ENCODE data around the gene LRFN2. TPM values are rescaled to one million over a fixed set of nuclear protein-coding genes. Genes with fewer than 3 reads are reported as not detected.

The LRFN2 gene
- polyA plus RNA-seq (2013, experiment 1 of 2; ENCODE audit: insufficient read length): not detected
- not detected for polyA plus RNA-seq (2013, experiment 2 of 2; ENCODE audit: insufficient read length)

GRCh38 chr6:40587240-40588069 is at the start of gene LRFN2:
TSS of gene LRFN2 (minus strand) at chr6:40587364.
- DNase-seq: peak; percentile 67

DNA sequence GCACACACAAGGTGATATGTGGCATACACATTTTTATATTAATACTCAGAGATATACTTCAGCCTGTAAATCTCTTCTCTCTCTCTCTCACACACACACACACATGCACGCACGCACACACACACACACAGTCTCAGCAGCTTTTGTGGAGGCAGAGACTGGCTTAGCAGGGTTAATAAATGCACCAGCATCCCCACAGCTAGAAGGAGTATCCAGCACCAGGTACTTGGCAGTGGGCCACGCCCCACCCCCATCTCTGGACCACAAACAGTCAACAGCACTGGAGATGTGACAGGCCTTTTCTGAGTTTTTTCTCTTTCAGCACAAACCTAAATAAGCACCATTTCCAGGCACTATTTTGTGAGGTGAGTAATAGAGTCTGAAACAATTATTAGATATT is 47.3 kb upstream of the LRFN2 start:
- DNase-seq: peak; percentile 3

- DNase-seq: no peak
Measured at GRCh38 chr6:40631744-40632143, 44.6 kb upstream of the LRFN2 start.

- DNase-seq: no peak
Measured at GRCh38 chr6:40630488-40630887, 43.3 kb upstream of the LRFN2 start.

GRCh38 chr6:40630051-40630450 is 42.9 kb upstream of the LRFN2 start:
- DNase-seq: peak; percentile 1

DNA sequence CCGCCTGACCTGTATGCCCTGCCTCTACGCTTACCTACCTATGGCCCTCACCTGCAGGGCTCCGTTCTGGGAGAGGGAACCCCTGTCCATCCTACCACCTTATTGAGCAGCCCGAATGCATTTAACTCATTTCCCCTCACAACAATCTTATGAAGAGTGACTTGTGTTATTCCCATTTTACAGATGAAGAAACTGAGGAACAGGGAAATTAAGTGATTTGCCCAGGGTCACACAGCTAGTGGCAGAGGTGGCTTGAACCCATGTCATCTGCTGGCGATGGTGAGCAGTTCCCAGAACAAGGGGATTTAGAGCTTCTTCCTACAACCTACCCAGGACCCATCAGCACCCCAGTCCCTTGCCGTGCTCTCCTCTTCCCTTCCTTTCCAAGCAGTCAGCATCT is 42.3 kb upstream of the LRFN2 start:
- no peak for DNase-seq

- peak; percentile 2 for DNase-seq
Measured at GRCh38 chr6:40627316-40627715, 40.2 kb upstream of the LRFN2 start.

DNA sequence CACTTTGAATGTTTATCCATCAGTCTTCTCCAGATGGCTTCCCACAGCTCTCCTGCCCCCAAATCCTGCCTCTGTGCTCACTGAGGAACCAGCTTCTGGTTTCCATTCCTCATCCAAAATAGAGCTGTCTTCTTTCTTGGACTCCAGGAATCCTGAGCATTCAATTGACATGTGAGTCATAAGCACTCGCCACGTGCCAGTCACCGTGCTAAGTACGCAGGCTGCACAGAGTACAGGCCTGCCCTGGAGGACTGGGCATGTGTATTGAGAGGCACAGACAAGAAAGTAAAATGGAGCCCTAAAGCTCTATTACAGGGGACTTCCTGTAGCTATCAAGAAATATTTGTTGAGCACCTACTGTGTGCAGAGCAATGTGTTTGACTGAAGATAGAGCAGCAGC is 39.7 kb upstream of the LRFN2 start:
- DNase-seq: peak; percentile 14

DNA sequence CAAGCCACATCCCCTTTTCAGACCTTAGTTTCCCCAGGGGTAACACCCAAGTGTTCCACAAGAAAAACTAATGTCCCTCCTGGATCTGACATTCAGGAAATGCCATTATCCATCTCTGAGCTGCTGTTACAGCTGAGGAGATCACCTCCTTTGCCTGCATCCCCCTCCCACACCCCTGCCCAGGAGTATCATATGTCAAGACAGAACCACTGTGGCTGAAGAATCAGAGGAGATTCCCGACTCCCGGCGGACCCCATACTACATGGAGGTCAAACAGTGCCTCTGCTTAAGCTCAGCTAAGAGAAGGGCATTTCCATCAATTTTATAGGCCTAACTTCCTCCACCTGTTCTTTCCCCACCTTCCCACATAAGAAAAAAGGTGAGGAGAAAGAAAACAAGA is 36.8 kb upstream of the LRFN2 start:
- DNase-seq: no peak

- DNase-seq: no peak
Measured at GRCh38 chr6:40623178-40623577, 36.0 kb upstream of the LRFN2 start.

DNA sequence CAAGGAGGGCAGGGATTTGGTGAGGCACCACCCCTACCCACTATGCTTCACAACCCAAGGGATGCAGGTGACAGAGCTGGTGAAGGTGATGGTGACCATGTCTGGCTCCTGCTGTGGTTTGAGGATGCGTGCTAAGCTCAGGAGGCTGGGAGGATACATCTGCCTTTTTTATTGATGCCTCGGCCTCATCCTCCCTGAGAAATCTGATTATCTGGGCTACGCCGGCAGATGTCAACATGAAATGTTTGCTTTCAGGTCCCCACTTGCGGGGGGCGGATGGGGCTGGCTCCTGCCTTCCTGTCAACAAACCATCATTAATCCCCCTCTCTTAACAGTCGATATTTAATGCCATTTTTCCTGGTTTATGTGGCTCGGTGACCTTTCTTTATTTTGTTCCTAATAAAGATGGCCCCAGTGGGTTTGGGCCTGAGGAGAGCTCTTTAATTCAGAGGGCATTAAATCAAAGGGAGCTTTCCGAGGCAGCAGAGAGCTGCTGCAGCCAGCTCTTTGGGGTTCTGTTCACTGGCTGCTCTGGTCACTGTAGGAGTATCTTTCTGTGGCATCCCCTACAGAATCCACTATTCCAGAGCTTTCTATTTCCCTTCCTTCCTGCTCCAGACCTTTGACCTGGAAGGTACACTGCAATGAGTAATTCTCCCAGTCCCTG is 33.5 kb upstream of the LRFN2 start:
- DNase-seq: no peak

GRCh38 chr6:40614671-40615070 is 27.5 kb upstream of the LRFN2 start:
- DNase-seq: no peak

DNA sequence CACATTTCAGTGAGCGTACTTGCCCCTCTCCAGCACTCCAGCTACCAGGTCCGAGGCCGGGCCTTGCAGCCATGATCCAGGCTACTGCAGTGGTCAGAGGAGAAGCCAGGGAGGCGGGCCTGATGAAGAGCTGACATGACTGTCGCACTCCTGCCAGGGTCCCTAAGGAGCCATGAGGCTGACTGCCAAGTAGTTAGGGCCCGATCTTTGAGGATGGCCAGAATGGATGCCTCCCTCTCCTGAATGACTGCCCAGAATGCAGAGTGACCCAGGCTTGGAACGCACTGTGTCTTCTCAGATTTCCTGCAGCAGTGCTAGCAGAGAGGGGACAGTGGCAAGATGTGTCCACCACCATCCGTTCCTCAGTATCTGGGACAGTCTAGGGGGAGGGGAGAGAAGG is 24.7 kb upstream of the LRFN2 start:
- DNase-seq: no peak

- DNase-seq: no peak
Measured at GRCh38 chr6:40611434-40611833, 24.3 kb upstream of the LRFN2 start.

DNA sequence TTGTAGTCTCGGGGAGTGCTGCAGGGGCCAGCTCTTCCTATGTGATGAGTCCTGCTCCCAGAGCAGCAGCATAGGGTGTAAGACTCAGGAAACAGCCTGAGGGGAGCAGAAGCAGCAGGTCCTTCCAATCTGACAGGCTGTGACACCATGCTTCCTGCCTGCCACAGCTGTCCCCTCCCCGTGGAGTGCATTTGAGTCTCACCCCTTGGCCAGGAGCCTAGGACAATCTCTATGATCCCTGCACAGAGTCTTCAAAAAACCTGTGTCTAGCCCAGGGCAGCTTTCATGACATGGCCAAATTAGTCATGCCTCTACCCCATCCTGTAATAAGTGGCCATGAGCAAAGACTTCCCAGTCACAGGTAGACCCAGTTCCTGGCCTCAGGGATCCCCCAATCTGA is 23.1 kb upstream of the LRFN2 start:
- DNase-seq: no peak

- DNase-seq: no peak
Measured at GRCh38 chr6:40606981-40607380, 19.8 kb upstream of the LRFN2 start.

DNA sequence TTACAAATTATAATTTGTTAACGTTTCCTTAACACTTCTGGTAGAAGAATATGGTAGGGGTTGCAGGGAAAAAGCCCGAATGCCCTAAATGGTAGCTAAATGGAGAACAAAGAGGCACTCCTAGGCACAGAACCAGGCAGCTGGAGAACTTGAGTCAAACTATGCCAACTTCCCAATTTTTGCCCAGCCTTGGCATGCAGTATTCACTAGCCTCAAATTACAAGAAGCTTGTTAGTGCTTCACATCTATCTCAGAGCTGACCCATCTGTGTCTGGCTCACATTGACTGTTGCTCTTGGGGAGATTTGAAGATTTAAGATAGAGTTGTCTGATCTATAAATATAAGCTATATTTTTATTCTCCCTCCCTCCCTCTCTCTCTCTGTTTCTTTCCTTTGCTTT is 19.4 kb upstream of the LRFN2 start:
- DNase-seq: no peak

DNA sequence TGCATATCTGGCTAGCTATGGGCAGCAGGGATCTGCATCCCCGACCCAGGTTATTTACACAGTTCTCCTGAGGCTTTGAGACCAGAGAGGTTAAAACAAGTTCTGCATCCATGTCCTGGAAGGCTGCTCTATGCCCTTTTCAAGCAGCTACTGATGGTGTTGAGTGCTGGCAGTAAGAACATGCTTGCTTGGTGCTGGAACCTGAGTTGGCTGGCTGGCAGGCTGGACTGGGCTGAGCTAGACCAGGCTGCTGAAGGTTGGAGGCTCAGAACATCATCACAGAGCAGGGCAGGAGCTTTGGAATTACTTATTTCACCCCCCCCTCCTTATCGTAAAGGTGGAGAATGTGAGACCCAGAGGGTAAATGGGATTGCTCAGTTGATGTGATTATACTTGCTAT is 16.9 kb upstream of the LRFN2 start:
- no peak for DNase-seq

GRCh38 chr6:40599555-40599954 is 12.4 kb upstream of the LRFN2 start:
- DNase-seq: no peak

- DNase-seq: no peak
Measured at GRCh38 chr6:40598516-40598915, 11.4 kb upstream of the LRFN2 start.

- no peak for DNase-seq
Measured at GRCh38 chr6:40597301-40597700, 10.1 kb upstream of the LRFN2 start.

- DNase-seq: no peak
Measured at GRCh38 chr6:40588480-40588879, 1.3 kb upstream of the LRFN2 start.

DNA sequence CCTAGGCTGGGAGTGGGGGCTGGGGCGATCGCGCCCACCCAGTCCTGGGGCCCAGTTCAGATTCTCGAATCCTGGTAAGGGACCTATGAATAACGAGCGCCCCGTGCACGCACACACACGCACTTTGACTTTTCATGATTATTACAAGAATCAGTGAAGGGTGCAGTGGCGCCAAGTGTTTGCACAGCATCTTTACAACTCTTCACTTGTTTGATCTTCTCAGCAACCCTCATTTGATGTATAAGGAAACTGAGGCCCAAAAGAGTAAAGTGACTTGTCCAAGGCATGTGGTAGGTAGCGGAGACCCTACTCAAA is 863 bp upstream of the LRFN2 start:
- DNase-seq: no peak

All from fibroblast of skin of scalp (primary cell).